SKM-1 (cell line): ENCODE results near the gene MLC1.
"Not testable (repeated sequence)": the region's sequence is repeated elsewhere in the genome, so short reads cannot be mapped to it uniquely, and the experiment has no call there.

Experiments used
- DNase-seq: peaks from one replicate; lab custom pipeline; 2025; ENCODE audit not compliant: unreplicated experiment; lab: John Stamatoyannopoulos, UW

MLC1 gene

GRCh38 chr22:50104141-50104544, 18.9 kb upstream of the MLC1 start:
- no peak for DNase-seq

GRCh38 chr22:50102946-50103345, 17.7 kb upstream of the MLC1 start:
- DNase-seq: no peak

GRCh38 chr22:50101870-50102565, 16.8 kb upstream of the MLC1 start:
- no peak for DNase-seq

GRCh38 chr22:50098052-50098451, 12.8 kb upstream of the MLC1 start:
- no peak for DNase-seq

- no peak for DNase-seq
These were observed 7.1 kb upstream of the MLC1 start for GRCh38 chr22:50092342-50092741.

GRCh38 chr22:50091092-50091768, 6.0 kb upstream of the MLC1 start:
- DNase-seq: no peak

- no peak for DNase-seq
These were observed 5.1 kb upstream of the MLC1 start for GRCh38 chr22:50090412-50090714.

GRCh38 chr22:50089682-50090411, 4.6 kb upstream of the MLC1 start, which contains the start of gene MOV10L1:
Gene MOV10L1, plus strand, starts transcription at chr22:50090006. Its CDS starts 83 bp downstream, at chr22:50090089.
- DNase-seq: no peak

GRCh38 chr22:50089231-50089630, 4.0 kb upstream of the MLC1 start:
- no peak for DNase-seq

- no peak for DNase-seq
These were observed 2.9 kb upstream of the MLC1 start for GRCh38 chr22:50088096-50088495.

GRCh38 chr22:50087646-50088045, 2.4 kb upstream of the MLC1 start:
- no peak for DNase-seq

- DNase-seq: not testable (repeated sequence)
These were observed 1.7 kb upstream of the MLC1 start for GRCh38 chr22:50086975-50087374.

- no peak for DNase-seq
These were observed 1.3 kb upstream of the MLC1 start for GRCh38 chr22:50086526-50086925.

- no peak for DNase-seq
These were observed 608 bp downstream of the MLC1 start for GRCh38 chr22:50084614-50085021.

GRCh38 chr22:50084080-50084477, 1.1 kb downstream of the MLC1 start:
- no peak for DNase-seq

GRCh38 chr22:50083462-50084079, 1.7 kb downstream of the MLC1 start:
- no peak for DNase-seq

GRCh38 chr22:50082961-50083461, 2.2 kb downstream of the MLC1 start:
- DNase-seq: no peak

GRCh38 chr22:50082197-50082715, 3.0 kb downstream of the MLC1 start:
- no peak for DNase-seq

- DNase-seq: no peak
These were observed 3.6 kb downstream of the MLC1 start for GRCh38 chr22:50081426-50082196.

- no peak for DNase-seq
These were observed 5.2 kb downstream of the MLC1 start for GRCh38 chr22:50080077-50080465.

GRCh38 chr22:50078761-50079160, 6.5 kb downstream of the MLC1 start:
- DNase-seq: no peak
